Panc1 (cell line): Measurements from ENCODE around the gene PROK1. TPM values are rescaled to one million over a fixed set of nuclear protein-coding genes. Genes with fewer than 3 reads are reported as not detected.

Source experiments
- ATAC-seq: fragments of 200-7000 bp; cut with Tn5 transposase; 2 replicates; pipeline ENCODE4 v1.9.1; 2020; ENCODE audit warnings: mild to moderate bottlenecking, moderate library complexity
- BruUV-seq: library from RNA; stranded (reverse); fragments of 400-500 nt; replicated peaks from 2 replicates; lab custom pipeline; 2021; lab: Mats Ljungman, UMichigan
- CTCF ChIA-PET: fragments of 300-600 bp; sonication (Branson Sonifier 250); formaldehyde crosslinking; loops from one replicate; lab custom pipeline; 2022; ENCODE audit warnings: antibody characterized with exemption; lab: Charles Lee
- POLR2A ChIA-PET: fragments of 300-600 bp; sonication (Branson Sonifier 250); formaldehyde crosslinking; loops from one replicate; lab custom pipeline; 2022; ENCODE audit warnings: antibody characterized with exemption; lab: Charles Lee
- DNase-seq: peaks from one replicate; pipeline ENCODE4 v3.0.0-alpha.2; 2010; ENCODE audit warnings: low read depth, low spot score
- H3K27ac ChIP-seq: 2 replicates; pipeline ENCODE4 v1.5.1; 2011; ENCODE audit warnings: mild to moderate bottlenecking, low read length, inconsistent platforms
- H3K27me3 ChIP-seq: fragments of 200-500 bp; sonication (Bioruptor generic); 2 replicates; pipeline ENCODE4 v1.6.0; 2014; ENCODE audit warnings: low read length, inconsistent platforms; ENCODE audit not compliant: control insufficient read depth, insufficient read depth
- H3K36me3 ChIP-seq: fragments of 200-500 bp; sonication (Bioruptor generic); 2 replicates; pipeline ENCODE4 v1.5.1; 2014; ENCODE audit warnings: inconsistent platforms, mild to moderate bottlenecking, low read length, moderate library complexity; ENCODE audit not compliant: control insufficient read depth, insufficient read depth
- H3K4me1 ChIP-seq: 2 replicates; pipeline ENCODE4 v1.5.1; 2011; ENCODE audit warnings: inconsistent platforms, mild to moderate bottlenecking, low read length, moderate library complexity; ENCODE audit not compliant: control insufficient read depth, insufficient read depth
- H3K4me3 ChIP-seq, 2 experiments: 2 replicates each; pipeline ENCODE4 v1.5.1; 2011 to 2012; ENCODE audit warnings: low read depth in 2 of 2, low read length in 2 of 2, mild to moderate bottlenecking in 2 of 2, inconsistent platforms in 1 of 2, moderate library complexity in 1 of 2
- H3K9me3 ChIP-seq: fragments of 200-500 bp; sonication (Bioruptor generic); 2 replicates; pipeline ENCODE4 v1.5.1; 2014; ENCODE audit warnings: low read depth, mild to moderate bottlenecking, inconsistent platforms, low read length, moderate library complexity; ENCODE audit not compliant: control insufficient read depth, insufficient read depth
- CTCF ChIP-seq: fragments of 450-650 bp; IDR thresholded peaks from 2 replicates; pipeline ENCODE4 v1.5.1; 2017; ENCODE audit warnings: mild to moderate bottlenecking
- POLR2AphosphoS5 ChIP-seq: IDR thresholded peaks from 2 replicates; pipeline ENCODE4 v1.6.1; 2012; ENCODE audit warnings: mild to moderate bottlenecking, low read depth, low read length, moderate library complexity
- REST ChIP-seq, 2 experiments: IDR thresholded peaks; 2 replicates each; pipeline ENCODE4 v1.6.1; 2011 to 2012; ENCODE audit warnings: low read depth in 2 of 2, control low read depth in 1 of 2, low read length in 1 of 2, mild to moderate bottlenecking in 1 of 2, moderate library complexity in 1 of 2; ENCODE audit not compliant: insufficient read depth in 1 of 2
- SIN3A ChIP-seq: IDR thresholded peaks from 2 replicates; pipeline ENCODE4 v1.6.1; 2012; ENCODE audit warnings: low read depth, mild to moderate bottlenecking, low read length, moderate library complexity, borderline replicate concordance; ENCODE audit not compliant: insufficient read depth
- TCF7L2 ChIP-seq: IDR thresholded peaks from 2 replicates; pipeline ENCODE4 v1.6.1; 2011; ENCODE audit warnings: mild to moderate bottlenecking, low read depth, low read length, inconsistent platforms
- in situ Hi-C: cut with HindIII; loops from 2 replicates; pipeline ENCODE4 v1.10.0; 2016; ENCODE audit warnings: low sequenced_read_pairs, low pct_unique_long_range_greater_than_20kb
- intact Hi-C: fragments of 100-400 bp; cut with micrococcal nuclease; formaldehyde crosslinking; loops from one replicate; pipeline ENCODE4 v1.10.0; 2022; ENCODE audit not compliant: unreplicated experiment
- total RNA-seq: library from RNA; stranded (reverse); gene quantifications from one replicate; pipeline ENCODE4 v1.2.1, GENCODE V29; 2021; ENCODE audit not compliant: unreplicated experiment

The PROK1 gene
- total RNA-seq, 1 experiment from 2014 or later, result not detected

- ChIA-PET CTCF (no interaction called here), POLR2A (no interaction called here)
- no peak for TF ChIP-seq POLR2AphosphoS5
- no peak for TF ChIP-seq CTCF
- TF ChIP-seq SIN3A, result no peak
- no peak for TF ChIP-seq REST (IDR thresholded peaks at IDR 0.05; ENCODE audit: insufficient read depth in 1 of 2, low read depth in 2 of 2, low read length in 1 of 2)
- no peak for TF ChIP-seq TCF7L2
- H3K9me3 ChIP-seq, result no peaks in the 10 kb centered on the region
- ATAC-seq, result no peak
- in situ Hi-C loops, result no loop called here
- H3K36me3 ChIP-seq, result no peaks in the 10 kb centered on the region
- no TSS peak for BruUV-seq
- no peaks in the 10 kb centered on the region for H3K4me1 ChIP-seq
- no peak overlapping the region for H3K4me3 ChIP-seq
- intact Hi-C loops, result no loop called here
- no peak for DNase-seq
- H3K27ac ChIP-seq, result no peak overlapping the region
- H3K27me3 ChIP-seq, result no peaks in the 10 kb centered on the region
Observed at GRCh38 chr1:110489406-110489805, 38.5 kb downstream of the PROK1 start.

GRCh38 chr1:110489973-110490542 is 39.1 kb downstream of the PROK1 start:
- Histone ChIP-seq H3K4me1 (no peaks in the 10 kb centered on the region), H3K36me3 (no peaks in the 10 kb centered on the region), H3K4me3 (no peak overlapping the region), H3K9me3 (no peaks in the 10 kb centered on the region), H3K27ac (no peak overlapping the region), H3K27me3 (no peaks in the 10 kb centered on the region)
- DNase-seq (no peak), ATAC-seq (no peak)
- in situ Hi-C loops, result no loop called here
- ChIA-PET POLR2A (no interaction called here), CTCF (no interaction called here)
- intact Hi-C loops, result no loop called here
- TF ChIP-seq REST (IDR thresholded peaks at IDR 0.05; ENCODE audit: insufficient read depth in 1 of 2, low read depth in 2 of 2, low read length in 1 of 2), result no peak
- TF ChIP-seq SIN3A, result no peak
- no peak for TF ChIP-seq CTCF
- no peak for TF ChIP-seq POLR2AphosphoS5
- no peak for TF ChIP-seq TCF7L2
- BruUV-seq, result no TSS peak
